SIG-M5 treated with dmso at 0.1 percent for 504 hours (cell line): ENCODE measurements around the gene APBA1.

ENCODE experiments used
- DNase-seq: peaks from one replicate; lab custom pipeline; 2025; ENCODE audit not compliant: unreplicated experiment; lab: John Stamatoyannopoulos, UW

Gene APBA1

DNA sequence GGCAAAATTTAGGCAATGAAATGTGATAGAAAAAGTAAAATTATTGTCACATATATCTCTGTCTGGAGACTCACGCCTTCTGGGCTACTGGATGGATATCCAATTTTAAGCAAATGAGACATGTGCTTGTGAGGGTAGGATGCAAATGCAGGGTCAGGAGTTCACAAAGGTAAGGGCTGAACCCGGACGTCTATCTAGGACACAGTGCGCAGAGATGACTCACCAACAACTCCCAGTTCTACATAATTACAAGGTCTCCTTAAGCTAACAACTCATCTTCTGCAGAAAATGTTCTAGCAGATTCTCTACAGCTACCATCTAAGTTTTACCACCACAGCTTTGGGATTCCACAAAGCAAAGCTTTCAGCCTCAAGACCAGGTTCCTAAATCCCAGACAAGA, 186.7 kb downstream of the APBA1 start:
- no peak for DNase-seq

DNA sequence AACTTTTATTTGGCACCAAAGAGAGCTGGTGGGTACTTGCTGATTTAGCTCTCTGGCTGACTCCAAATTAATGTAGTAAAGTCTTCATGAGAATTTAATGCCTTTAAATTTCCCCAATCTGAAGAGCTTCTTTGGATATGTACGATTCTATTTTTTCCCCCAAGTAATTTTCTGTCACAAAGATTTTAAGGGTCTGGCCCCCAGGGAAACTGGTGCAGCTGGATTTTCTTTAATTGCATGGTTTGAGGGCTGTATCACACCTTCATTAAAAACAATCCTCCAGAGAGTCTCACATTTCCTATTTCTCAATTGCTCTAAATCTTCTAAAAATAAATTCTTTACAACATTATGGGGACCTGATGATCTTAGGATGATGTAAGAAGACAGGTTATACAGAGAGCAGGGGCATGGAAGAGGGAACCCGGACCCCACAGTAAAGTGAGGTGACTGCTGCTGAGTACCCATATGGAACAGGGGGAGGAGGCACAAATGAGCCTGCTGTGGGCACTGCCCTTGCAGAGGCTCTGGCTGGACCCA, 188.2 kb downstream of the APBA1 start:
- no peak for DNase-seq

DNA sequence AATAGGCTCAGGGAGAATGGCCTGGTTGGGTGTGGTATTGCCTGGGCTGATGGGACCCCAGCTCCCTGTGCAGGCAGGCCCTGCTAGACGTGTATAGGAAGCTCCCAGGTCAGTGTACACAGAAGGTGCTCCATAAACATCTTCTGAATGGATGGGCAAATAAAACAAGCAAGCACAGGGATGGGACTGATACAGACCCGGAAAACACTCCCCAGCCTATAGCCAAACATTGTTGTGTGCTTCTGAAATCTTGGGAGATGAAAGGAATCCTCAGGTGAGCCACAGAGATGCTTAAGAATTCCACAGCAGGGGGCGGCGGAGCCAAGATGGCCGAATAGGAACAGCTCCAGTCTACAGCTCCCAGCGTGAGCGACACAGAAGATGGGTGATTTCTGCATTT, 195.4 kb downstream of the APBA1 start:
- DNase-seq, result no peak

DNA sequence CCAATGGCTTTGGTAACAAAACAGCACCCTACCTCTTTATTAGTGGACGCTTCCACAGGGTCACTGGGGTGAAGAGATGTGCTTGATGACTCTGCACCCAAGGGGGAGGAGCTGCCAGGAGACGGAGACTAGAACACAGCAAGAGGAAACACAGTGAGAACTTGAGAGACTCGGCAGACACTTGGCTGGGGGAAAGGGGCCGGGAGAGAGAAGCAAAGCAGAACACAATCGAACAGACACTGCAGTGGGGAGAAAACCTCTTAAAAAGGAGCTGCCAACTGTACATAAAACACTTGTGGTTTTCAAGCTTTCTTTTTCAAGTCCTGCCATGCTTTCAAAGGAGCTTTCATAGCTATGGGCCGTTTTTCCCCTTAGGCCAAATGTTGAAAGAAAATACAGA, 196.2 kb downstream of the APBA1 start:
- DNase-seq, result no peak

DNA sequence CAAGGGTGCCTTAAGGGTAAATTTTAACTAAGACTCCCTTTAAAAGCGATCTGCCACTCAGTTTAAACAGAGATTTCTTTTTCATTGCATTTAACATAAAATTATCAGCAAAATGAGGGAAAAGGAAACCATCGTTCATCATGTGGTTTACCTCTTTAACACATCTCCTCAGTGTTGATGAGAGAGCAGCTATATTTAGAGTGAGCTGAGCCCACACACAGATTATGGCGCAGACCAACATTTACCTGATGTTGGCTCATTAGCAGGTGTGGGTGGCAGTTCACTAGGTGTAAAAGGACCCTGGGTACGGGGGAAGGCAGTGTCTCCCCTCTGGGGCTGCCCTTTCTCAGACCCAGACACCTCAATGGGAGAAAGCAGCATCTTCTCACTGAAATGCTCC, 197.3 kb downstream of the APBA1 start:
- no peak for DNase-seq

GRCh38 chr9:69472101-69472620, 200.0 kb downstream of the APBA1 start:
- DNase-seq, result no peak

DNA sequence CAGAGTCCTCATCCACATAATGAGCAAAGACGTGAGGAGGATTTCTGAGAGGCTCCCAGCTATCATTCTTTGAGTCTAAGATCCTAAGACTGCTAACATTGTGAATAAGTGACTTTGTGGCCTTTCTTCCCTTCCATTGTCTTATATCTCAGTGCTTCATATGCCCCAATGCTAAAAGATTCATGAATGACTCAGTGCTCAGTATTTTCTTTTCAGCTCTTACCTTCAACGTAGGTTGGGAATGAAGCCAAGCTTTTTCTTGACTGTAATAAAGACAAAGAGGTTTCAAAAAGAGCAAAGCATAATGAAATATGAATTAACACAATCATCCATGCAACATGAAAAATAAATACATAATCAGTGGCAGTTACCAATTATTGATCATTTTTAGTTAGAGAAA, 200.7 kb downstream of the APBA1 start:
- DNase-seq, result no peak

GRCh38 chr9:69470186-69470977, 201.8 kb downstream of the APBA1 start:
- no peak for DNase-seq

- DNase-seq, result no peak
Measured at GRCh38 chr9:69469136-69469535, 203.0 kb downstream of the APBA1 start.

GRCh38 chr9:69468380-69468779, 203.8 kb downstream of the APBA1 start:
- DNase-seq, result no peak

- DNase-seq, result no peak
Measured at GRCh38 chr9:69466151-69466550, 206.0 kb downstream of the APBA1 start.

GRCh38 chr9:69465473-69465872, 206.7 kb downstream of the APBA1 start:
- no peak for DNase-seq

- no peak for DNase-seq
Measured at GRCh38 chr9:69463497-69464068, 208.6 kb downstream of the APBA1 start.

GRCh38 chr9:69462394-69462793, 209.8 kb downstream of the APBA1 start:
- no peak for DNase-seq

DNA sequence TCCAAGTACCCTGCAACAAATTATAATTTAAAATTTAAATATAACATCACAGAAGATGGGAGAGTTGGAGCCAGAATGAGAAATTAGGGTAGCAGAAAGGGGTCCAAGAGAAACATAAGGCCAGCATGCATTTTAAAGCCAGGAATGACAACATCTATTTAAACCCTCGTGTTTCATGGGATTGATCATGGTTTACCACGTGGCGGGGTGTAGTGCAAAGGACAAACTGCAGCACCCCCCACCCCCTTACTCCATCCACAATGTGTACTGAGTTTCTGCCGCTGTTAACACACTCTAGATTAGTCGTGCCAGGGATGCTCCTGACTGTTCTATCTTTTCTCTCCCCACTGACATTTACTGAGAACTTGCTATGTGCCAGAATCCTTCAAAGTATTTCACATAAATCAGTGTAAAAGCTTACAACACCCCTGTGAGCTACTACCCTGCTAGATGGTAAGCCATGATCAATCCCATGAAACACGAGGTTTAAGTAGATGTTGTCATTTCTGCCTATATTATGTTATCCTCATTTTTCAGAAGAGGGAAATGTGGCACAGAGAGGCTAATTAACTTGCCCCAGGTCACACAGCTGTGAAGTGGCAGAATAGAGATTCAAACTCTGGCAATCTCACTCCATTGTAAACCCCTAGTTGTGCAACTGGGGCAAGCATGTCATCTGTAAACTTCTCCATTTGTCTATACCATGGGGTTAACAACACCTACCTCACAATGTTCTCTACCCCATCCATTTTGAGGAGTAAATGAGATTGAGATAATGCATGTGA, 210.9 kb downstream of the APBA1 start:
- no peak for DNase-seq

DNA sequence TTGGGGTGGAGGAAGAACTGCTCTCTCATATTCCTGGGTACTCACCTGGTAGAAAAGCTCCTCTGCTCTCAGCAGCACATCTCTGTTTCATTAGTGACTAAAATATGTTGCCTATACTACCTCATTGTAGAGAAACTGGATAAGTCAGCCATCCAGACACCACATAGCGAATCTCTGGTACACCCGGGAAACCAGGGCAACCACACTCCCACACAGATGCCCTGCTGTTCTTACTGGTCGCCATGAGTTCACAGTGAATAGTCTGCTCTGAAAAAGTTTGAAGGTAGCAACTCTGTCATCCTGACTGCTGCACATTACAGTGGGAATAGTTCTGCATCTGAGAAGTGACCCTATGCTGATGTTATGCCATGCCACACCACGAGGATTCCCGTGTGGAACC, 212.2 kb downstream of the APBA1 start:
- no peak for DNase-seq

- DNase-seq, result no peak
Measured at GRCh38 chr9:69458176-69458575, 214.0 kb downstream of the APBA1 start.

- DNase-seq, result no peak
Measured at GRCh38 chr9:69456201-69456600, 216.0 kb downstream of the APBA1 start.

DNA sequence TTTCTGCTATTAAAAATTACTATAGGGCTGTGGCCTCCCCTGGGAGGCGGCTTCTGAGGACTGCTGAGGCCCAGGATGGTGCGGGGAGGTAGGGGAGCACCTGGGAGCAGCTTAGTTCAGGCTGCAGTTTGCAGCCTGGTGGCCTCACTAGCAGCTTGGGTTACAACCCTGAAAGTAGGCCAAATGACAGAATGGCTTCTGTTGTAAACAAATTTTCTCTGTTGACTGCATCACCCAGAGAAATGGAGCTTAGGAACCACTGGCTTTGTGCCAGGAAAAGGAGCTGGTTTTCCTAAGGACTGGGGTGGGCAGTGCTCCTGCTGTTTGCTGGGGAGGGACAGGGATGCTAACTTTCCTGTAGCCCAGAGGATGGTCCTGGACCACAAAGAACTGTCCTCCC, 216.9 kb downstream of the APBA1 start:
- DNase-seq, result no peak

DNA sequence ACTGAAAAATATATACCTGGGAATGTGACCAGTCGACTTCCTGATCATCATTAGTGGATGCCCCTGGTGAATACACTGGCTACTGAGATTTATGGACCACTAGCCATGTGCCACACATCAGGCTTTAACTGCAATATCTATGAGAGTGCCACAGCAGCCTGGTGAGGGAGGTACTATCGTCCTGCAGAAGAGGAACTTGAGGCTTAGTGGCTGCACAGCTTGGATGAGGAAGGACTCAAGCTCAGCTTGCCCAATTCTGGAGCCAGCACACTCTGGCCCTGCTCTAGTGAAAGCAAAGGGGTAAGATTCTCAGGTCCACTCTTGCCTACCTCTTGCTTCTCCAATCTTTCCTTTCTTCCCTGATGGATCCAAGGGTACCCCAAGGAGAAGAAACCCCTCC, 217.8 kb downstream of the APBA1 start:
- peak; percentile 10 for DNase-seq

DNA sequence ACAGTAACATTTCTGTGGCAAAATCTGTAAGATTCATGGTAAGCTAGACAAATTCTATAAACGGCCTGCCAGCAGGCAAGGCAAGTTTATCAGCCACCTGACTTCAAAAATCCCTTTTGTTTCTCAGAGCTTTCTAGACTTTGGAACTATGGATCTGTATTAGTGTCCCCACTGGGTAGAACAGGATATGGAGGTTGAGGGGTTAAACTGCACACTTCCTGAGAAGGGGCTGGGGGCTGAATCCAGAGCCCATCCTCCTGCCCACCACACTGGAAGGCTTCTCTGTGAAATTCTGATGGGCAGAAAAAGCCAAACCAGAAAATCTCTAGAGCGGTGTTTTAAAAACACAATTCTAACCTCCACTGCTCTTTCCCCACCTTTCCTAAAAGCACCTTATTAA, 218.4 kb downstream of the APBA1 start:
- no peak for DNase-seq
